H9 (cell line): ENCODE data around the gene SEMA3C. TPM values are rescaled to one million over a fixed set of nuclear protein-coding genes. Genes with fewer than 3 reads are reported as not detected.

Experiments
- DNase-seq: peaks from one replicate; pipeline ENCODE4 v3.0.0-alpha.2; 2017
- H2AFZ ChIP-seq: one replicate; pipeline ENCODE4 v1.6.1; 2013; ENCODE audit warnings: mild to moderate bottlenecking, low read length, control low read depth, moderate library complexity
- H2AK5ac ChIP-seq: 2 replicates; pipeline ENCODE4 v1.6.1; 2013; ENCODE audit warnings: low read length, control low read depth, mixed read lengths; ENCODE audit not compliant: insufficient read length
- H2BK120ac ChIP-seq: one replicate; pipeline ENCODE4 v1.6.1; 2013; ENCODE audit warnings: low read depth, mild to moderate bottlenecking, low read length, control low read depth, inconsistent platforms; ENCODE audit not compliant: poor library complexity, severe bottlenecking
- H2BK12ac ChIP-seq: 2 replicates; pipeline ENCODE4 v1.6.1; 2013; ENCODE audit warnings: low read length, control low read depth, mixed read lengths, low read depth; ENCODE audit not compliant: insufficient read length
- H2BK15ac ChIP-seq: 2 replicates; pipeline ENCODE4 v1.6.1; 2013; ENCODE audit warnings: low read depth, low read length, control low read depth
- H2BK20ac ChIP-seq: one replicate; pipeline ENCODE4 v1.6.1; 2013; ENCODE audit warnings: low read depth, mild to moderate bottlenecking, low read length, control low read depth, inconsistent platforms; ENCODE audit not compliant: poor library complexity, severe bottlenecking
- H2BK5ac ChIP-seq: 2 replicates; pipeline ENCODE4 v1.6.1; 2013; ENCODE audit warnings: low read length, control low read depth, mixed read lengths; ENCODE audit not compliant: insufficient read length
- H3K14ac ChIP-seq: 2 replicates; pipeline ENCODE4 v1.6.1; 2013; ENCODE audit warnings: low read length, control low read depth; ENCODE audit not compliant: insufficient read depth
- H3K18ac ChIP-seq: 2 replicates; pipeline ENCODE4 v1.6.1; 2013; ENCODE audit warnings: low read depth, mild to moderate bottlenecking, mixed read lengths, low read length, control low read depth; ENCODE audit not compliant: insufficient read length
- H3K23ac ChIP-seq: 2 replicates; pipeline ENCODE4 v1.6.1; 2013; ENCODE audit warnings: low read length, control low read depth, mixed read lengths, low read depth; ENCODE audit not compliant: insufficient read length
- H3K23me2 ChIP-seq: 2 replicates; pipeline ENCODE4 v1.6.1; 2013; ENCODE audit warnings: low read depth, mild to moderate bottlenecking, mixed read lengths, low read length, control low read depth; ENCODE audit not compliant: insufficient read length, poor library complexity, severe bottlenecking
- H3K27ac ChIP-seq: 2 replicates; pipeline ENCODE4 v1.5.1; 2013; ENCODE audit warnings: low read length, control low read depth, mixed read lengths, low read depth; ENCODE audit not compliant: insufficient read length
- H3K27me3 ChIP-seq: 2 replicates; pipeline ENCODE4 v1.6.1; 2013; ENCODE audit warnings: low read length, control low read depth, inconsistent platforms; ENCODE audit not compliant: insufficient read depth
- H3K4ac ChIP-seq: 2 replicates; pipeline ENCODE4 v1.6.1; 2013; ENCODE audit warnings: low read depth, mild to moderate bottlenecking, control low read depth, inconsistent platforms, low read length, moderate library complexity
- H3K4me1 ChIP-seq: 2 replicates; pipeline ENCODE4 v1.6.1; 2013; ENCODE audit warnings: low read length, control low read depth, inconsistent platforms; ENCODE audit not compliant: insufficient read depth
- H3K4me2 ChIP-seq: 2 replicates; pipeline ENCODE4 v1.6.1; 2013; ENCODE audit warnings: low read length, control low read depth, mixed read lengths; ENCODE audit not compliant: insufficient read length, insufficient read depth
- H3K56ac ChIP-seq: 2 replicates; pipeline ENCODE4 v1.6.1; 2013; ENCODE audit warnings: low read depth, mild to moderate bottlenecking, mixed read lengths, low read length, control low read depth; ENCODE audit not compliant: insufficient read length
- H3K79me1 ChIP-seq: 2 replicates; pipeline ENCODE4 v1.6.1; 2013; ENCODE audit warnings: low read depth, mild to moderate bottlenecking, moderate library complexity, low read length, control low read depth, inconsistent platforms; ENCODE audit not compliant: insufficient read depth, poor library complexity, severe bottlenecking
- H3K79me2 ChIP-seq: 2 replicates; pipeline ENCODE4 v1.6.1; 2013; ENCODE audit warnings: low read length, control low read depth, inconsistent platforms; ENCODE audit not compliant: insufficient read depth
- H3K9ac ChIP-seq: 2 replicates; pipeline ENCODE4 v1.6.1; 2013; ENCODE audit warnings: low read length, control low read depth, mixed read lengths; ENCODE audit not compliant: insufficient read length; ENCODE audit errors: extremely low read depth
- H3K9me3 ChIP-seq: one replicate; pipeline ENCODE4 v1.6.1; 2013; ENCODE audit warnings: low read depth, low read length, inconsistent platforms; ENCODE audit not compliant: control insufficient read depth
- H3T11ph ChIP-seq: one replicate; pipeline ENCODE4 v1.6.1; 2013; ENCODE audit warnings: mild to moderate bottlenecking, low read length, control low read depth, inconsistent platforms
- H4K20me1 ChIP-seq: one replicate; pipeline ENCODE4 v1.6.1; 2013; ENCODE audit not compliant: control insufficient read depth, insufficient read length, insufficient read depth
- H4K5ac ChIP-seq: 2 replicates; pipeline ENCODE4 v1.6.1; 2013; ENCODE audit warnings: low read depth, mild to moderate bottlenecking, mixed read lengths, low read length, control low read depth; ENCODE audit not compliant: insufficient read length
- H4K8ac ChIP-seq: replicated peaks from 2 replicates; pipeline ENCODE4 v1.6.1; 2013; ENCODE audit warnings: low read length, control low read depth, mixed read lengths, low read depth; ENCODE audit not compliant: insufficient read length
- H4K91ac ChIP-seq: 2 replicates; pipeline ENCODE4 v1.6.1; 2013; ENCODE audit warnings: low read depth, mild to moderate bottlenecking, moderate library complexity, mixed read lengths, low read length, control low read depth; ENCODE audit not compliant: insufficient read length
- H3K27ac Mint-ChIP-seq, 3 experiments: 2 replicates in 2 of 3; 3 replicates in 1 of 3; pipeline ENCODE4 v1.8.0; 2020 to 2021; ENCODE audit warnings: mixed read lengths in 3 of 3, mild to moderate bottlenecking in 1 of 3, moderate library complexity in 1 of 3
- H3K27me3 Mint-ChIP-seq: 2 replicates; pipeline ENCODE4 v1.8.0; 2021; ENCODE audit warnings: low read depth, mild to moderate bottlenecking, moderate library complexity, mixed read lengths
- H3K36me3 Mint-ChIP-seq, 3 experiments: 2 replicates in 2 of 3; 3 replicates in 1 of 3; pipeline ENCODE4 v1.8.0; 2020 to 2021; ENCODE audit warnings: low read depth in 3 of 3, mixed read lengths in 3 of 3; ENCODE audit not compliant: insufficient read depth in 1 of 3
- H3K4me1 Mint-ChIP-seq, 2 experiments: 2 replicates each; pipeline ENCODE4 v1.8.0; 2020; ENCODE audit warnings: mixed read lengths in 2 of 2
- H3K4me3 Mint-ChIP-seq, 2 experiments: 2 replicates in 1 of 2; 3 replicates in 1 of 2; pipeline ENCODE4 v1.8.0; 2020 to 2021; ENCODE audit warnings: mild to moderate bottlenecking in 2 of 2, mixed read lengths in 2 of 2, moderate library complexity in 1 of 2
- H3K9me3 Mint-ChIP-seq, 2 experiments: 2 replicates in 1 of 2; 3 replicates in 1 of 2; pipeline ENCODE4 v1.8.0; 2020; ENCODE audit warnings: mild to moderate bottlenecking in 2 of 2, mixed read lengths in 2 of 2, moderate library complexity in 1 of 2
- CTCF ChIP-seq: fragments of 200-600 bp; sonication (generic); conservative IDR thresholded peaks from 3 replicates; pipeline ENCODE4 v1.8.0; 2021; ENCODE audit warnings: antibody characterized with exemption, mild to moderate bottlenecking
- WGBS: extraction: QIAGEN DNeasy Blood & Tissue Kit; methylation state at CpG from one replicate; pipeline ENCODE4 v1.1.7; 2013; ENCODE audit warnings: missing lambda C conversion rate, low lambda C conversion rate, mixed read lengths; ENCODE audit not compliant: insufficient read length; ENCODE audit errors: extremely low coverage; 5-methylcytosine and 5-hydroxymethylcytosine counted together
- total RNA-seq: library from RNA; stranded (reverse); gene quantifications from 2 replicates; pipeline ENCODE4 v1.2.1, GENCODE V29; 2021

Gene SEMA3C
- total RNA-seq, 1 experiment from 2014 or later: 1.6 TPM

- Histone ChIP-seq H3K23ac (no peak overlapping the region), H2AFZ (no peak overlapping the region), H3T11ph (no peak overlapping the region), H3K79me2 (no peaks in the 10 kb centered on the region), H3K18ac (no peak overlapping the region), H3K4ac (no peak overlapping the region), H3K4me1 (no peaks in the 10 kb centered on the region), H3K14ac (no peak overlapping the region), H3K27ac (no peak overlapping the region), H3K79me1 (no peaks in the 10 kb centered on the region), H4K8ac (no peak overlapping the region), H3K56ac (no peak overlapping the region), H3K27me3 (no peaks in the 10 kb centered on the region), H3K9me3 (no peaks in the 10 kb centered on the region), H2BK15ac (no peak overlapping the region), H2AK5ac (no peak overlapping the region), H4K20me1 (no peaks in the 10 kb centered on the region), H2BK5ac (no peak overlapping the region), H2BK20ac (no peak overlapping the region), H4K91ac (no peak overlapping the region), H3K9ac (no peak overlapping the region), H2BK12ac (no peak overlapping the region), H3K23me2 (no peaks in the 10 kb centered on the region), H2BK120ac (no peak overlapping the region), H4K5ac (no peak overlapping the region), H3K4me2 (no peak overlapping the region)
- WGBS: no CpG with 5 or more reads among the region's 6 CpGs
- H3K4me1 Mint-ChIP-seq: 0 out of 4 replicates have a peak, but pooled peaks cover 0 to 4% of the 10 kb centered on the region in 2 experiments
- no peaks in the 10 kb centered on the region; a peak in 1 of 5 replicates for H3K9me3 Mint-ChIP-seq
- H3K4me3 Mint-ChIP-seq: no peak overlapping the region
- no peak for TF ChIP-seq CTCF
- no peak overlapping the region for H3K27ac Mint-ChIP-seq
- no peak for DNase-seq
- H3K36me3 Mint-ChIP-seq: peaks cover 0 to 4% (median 0%) of the 10 kb centered on the region in 3 experiments; a peak in 1 of 7 replicates
- no peaks in the 10 kb centered on the region; the same call in 1 of the 2 replicates for H3K27me3 Mint-ChIP-seq
Measured at GRCh38 chr7:80859272-80859970, 59.4 kb downstream of the SEMA3C start.
